HTERT RPE-1 (cell line): ENCODE data around the gene AVL9.

Experiments used
- in situ Hi-C: fragments of 300-500 bp; cut with MboI; formaldehyde crosslinking; loops from 4 replicates; pipeline ENCODE4 v1.14.3; 2020; ENCODE audit warnings: low sequenced_read_pairs

Gene AVL9

GRCh38 chr7:32532716-32533115, 37.4 kb downstream of the AVL9 start:
- in situ Hi-C loops: no loop called here

- in situ Hi-C loops: no loop called here
Measured at GRCh38 chr7:32533276-32534029, 38.2 kb downstream of the AVL9 start.

- in situ Hi-C loops: no loop called here
Measured at GRCh38 chr7:32535162-32535702, 39.9 kb downstream of the AVL9 start.

GRCh38 chr7:32536016-32536415, 40.7 kb downstream of the AVL9 start:
- in situ Hi-C loops: no loop called here

GRCh38 chr7:32536585-32536984, 41.3 kb downstream of the AVL9 start:
- in situ Hi-C loops: no loop called here

GRCh38 chr7:32537760-32538159, 42.5 kb downstream of the AVL9 start:
- in situ Hi-C loops: no loop called here

GRCh38 chr7:32539366-32539765, 44.1 kb downstream of the AVL9 start:
- in situ Hi-C loops: no loop called here

- in situ Hi-C loops: no loop called here
Measured at GRCh38 chr7:32539919-32540531, 44.7 kb downstream of the AVL9 start.

GRCh38 chr7:32542595-32542994, 47.3 kb downstream of the AVL9 start:
- in situ Hi-C loops: no loop called here

GRCh38 chr7:32559480-32559879, 64.2 kb downstream of the AVL9 start:
- in situ Hi-C loops: no loop called here

GRCh38 chr7:32560075-32560474, 64.8 kb downstream of the AVL9 start:
- in situ Hi-C loops: no loop called here

- in situ Hi-C loops: no loop called here
Measured at GRCh38 chr7:32561613-32562012, 66.3 kb downstream of the AVL9 start.

- in situ Hi-C loops: no loop called here
Measured at GRCh38 chr7:32564542-32564941, 69.3 kb downstream of the AVL9 start.

- in situ Hi-C loops: no loop called here
Measured at GRCh38 chr7:32569388-32570289, 74.3 kb downstream of the AVL9 start.

- in situ Hi-C loops: no loop called here
Measured at GRCh38 chr7:32573110-32573687, 77.9 kb downstream of the AVL9 start.

- in situ Hi-C loops: no loop called here
Measured at GRCh38 chr7:32574626-32575025, 79.3 kb downstream of the AVL9 start.

GRCh38 chr7:32577421-32577820, 82.1 kb downstream of the AVL9 start:
- in situ Hi-C loops: no loop called here

GRCh38 chr7:32579776-32580175, 84.5 kb downstream of the AVL9 start:
- in situ Hi-C loops: no loop called here

- in situ Hi-C loops: no loop called here
Measured at GRCh38 chr7:32580646-32581045, 85.4 kb downstream of the AVL9 start.

- in situ Hi-C loops: no loop called here
Measured at GRCh38 chr7:32582036-32582435, 86.7 kb downstream of the AVL9 start.

GRCh38 chr7:32583791-32584190, 88.5 kb downstream of the AVL9 start:
- in situ Hi-C loops: no loop called here
